HG03558 (cell line): Measurements from ENCODE around the gene PRH1.

ENCODE experiments used
- ATAC-seq: cut with Tn5 transposase; IDR thresholded peaks from one replicate; pipeline ENCODE4 v1.9.1; 2021; ENCODE audit warnings: moderate number of reproducible peaks; ENCODE audit not compliant: unreplicated experiment; ENCODE audit errors: extremely low read depth

PRH1 gene

GRCh38 chr12:10884086-10884725 is at the start of gene PRH1:
Gene PRH1 (minus strand): TSS chr12:10884255. CDS start chr12:10884217, 38 bp downstream.
- ATAC-seq = no peak

- ATAC-seq = no peak
Observed at GRCh38 chr12:10928746-10929286, 44.8 kb upstream of the PRH1 start, which contains the start of gene PRH2. Gene PRH2 (plus strand): TSS chr12:10929236. CDS start chr12:10929274, 38 bp downstream.

- no peak for ATAC-seq
Observed at GRCh38 chr12:10926269-10926668, 42.2 kb upstream of the PRH1 start.

- ATAC-seq = no peak
Observed at GRCh38 chr12:10919809-10920208, 35.8 kb upstream of the PRH1 start.

GRCh38 chr12:10910380-10910779 is 26.3 kb upstream of the PRH1 start:
- no peak for ATAC-seq

- no peak for ATAC-seq
Observed at GRCh38 chr12:10909462-10909861, 25.4 kb upstream of the PRH1 start, which contains the start of gene TAS2R13. Gene TAS2R13 (minus strand): TSS chr12:10909562. CDS start chr12:10909298, 264 bp downstream.

GRCh38 chr12:10904686-10905085 is 20.6 kb upstream of the PRH1 start:
- ATAC-seq = no peak

- no peak for ATAC-seq
Observed at GRCh38 chr12:10901427-10901826, 17.4 kb upstream of the PRH1 start.

GRCh38 chr12:10900972-10901371 is 16.9 kb upstream of the PRH1 start:
- ATAC-seq = no peak

- ATAC-seq = no peak
Observed at GRCh38 chr12:10900530-10900929, 16.5 kb upstream of the PRH1 start.

GRCh38 chr12:10896854-10897253 is 12.8 kb upstream of the PRH1 start:
- ATAC-seq = no peak

GRCh38 chr12:10891937-10892336 is 7.9 kb upstream of the PRH1 start:
- no peak for ATAC-seq

- ATAC-seq = no peak
Observed at GRCh38 chr12:10889226-10889625, 5.2 kb upstream of the PRH1 start.

GRCh38 chr12:10873378-10873777 is 10.7 kb downstream of the PRH1 start:
- ATAC-seq = no peak

GRCh38 chr12:10867381-10867780 is 16.7 kb downstream of the PRH1 start:
- no peak for ATAC-seq

- ATAC-seq = no peak
Observed at GRCh38 chr12:10863512-10864218, 20.4 kb downstream of the PRH1 start.

- ATAC-seq = no peak
Observed at GRCh38 chr12:10861366-10861765, 22.7 kb downstream of the PRH1 start.

- no peak for ATAC-seq
Observed at GRCh38 chr12:10855807-10856206, 28.2 kb downstream of the PRH1 start.

- no peak for ATAC-seq
Observed at GRCh38 chr12:10853776-10854175, 30.3 kb downstream of the PRH1 start.

- no peak for ATAC-seq
Observed at GRCh38 chr12:10851243-10851858, 32.7 kb downstream of the PRH1 start.

- ATAC-seq = no peak
Observed at GRCh38 chr12:10849425-10849878, 34.6 kb downstream of the PRH1 start, which contains the start of gene PRR4. Gene PRR4 (minus strand): TSS chr12:10849475. CDS start chr12:10849437, 38 bp downstream.
